DMS153 treated with DMSO at 0.1 percent for 48 hours (cell line): ENCODE results near the gene CYP2A6.
"Not testable (repeated sequence)": the region's sequence is repeated elsewhere in the genome, so short reads cannot be mapped to it uniquely, and the experiment has no call there.

Experiments used
- DNase-seq: peaks from one replicate; lab custom pipeline; 2025; ENCODE audit not compliant: unreplicated experiment; lab: John Stamatoyannopoulos, UW

The CYP2A6 gene

GRCh38 chr19:40852467-40853152 lies 2.4 kb upstream of the CYP2A6 start:
- not testable (repeated sequence) for DNase-seq

DNA sequence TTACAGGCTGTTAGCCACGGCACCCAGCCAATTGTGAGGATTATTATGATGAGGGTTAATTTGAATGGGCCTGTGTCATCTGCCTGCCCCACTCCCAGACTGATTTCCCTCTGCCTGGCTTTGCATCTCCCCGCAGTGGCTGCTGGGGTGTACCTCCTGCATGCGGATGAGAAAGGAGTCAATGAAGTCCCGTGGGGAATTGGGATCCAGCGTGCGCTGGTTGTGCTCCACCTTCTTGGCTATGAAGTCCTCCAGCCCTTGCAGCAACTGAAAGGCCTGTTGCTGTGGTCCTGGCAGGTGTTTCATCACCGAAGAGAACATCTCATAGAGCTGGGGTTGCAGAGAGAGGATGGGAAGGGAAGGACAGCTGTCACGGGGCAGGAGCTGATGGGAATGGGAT lies 3.5 kb downstream of the CYP2A6 start:
- DNase-seq, result not testable (repeated sequence)

GRCh38 chr19:40843653-40844052 lies 6.6 kb downstream of the CYP2A6 start:
- not testable (repeated sequence) for DNase-seq

DNA sequence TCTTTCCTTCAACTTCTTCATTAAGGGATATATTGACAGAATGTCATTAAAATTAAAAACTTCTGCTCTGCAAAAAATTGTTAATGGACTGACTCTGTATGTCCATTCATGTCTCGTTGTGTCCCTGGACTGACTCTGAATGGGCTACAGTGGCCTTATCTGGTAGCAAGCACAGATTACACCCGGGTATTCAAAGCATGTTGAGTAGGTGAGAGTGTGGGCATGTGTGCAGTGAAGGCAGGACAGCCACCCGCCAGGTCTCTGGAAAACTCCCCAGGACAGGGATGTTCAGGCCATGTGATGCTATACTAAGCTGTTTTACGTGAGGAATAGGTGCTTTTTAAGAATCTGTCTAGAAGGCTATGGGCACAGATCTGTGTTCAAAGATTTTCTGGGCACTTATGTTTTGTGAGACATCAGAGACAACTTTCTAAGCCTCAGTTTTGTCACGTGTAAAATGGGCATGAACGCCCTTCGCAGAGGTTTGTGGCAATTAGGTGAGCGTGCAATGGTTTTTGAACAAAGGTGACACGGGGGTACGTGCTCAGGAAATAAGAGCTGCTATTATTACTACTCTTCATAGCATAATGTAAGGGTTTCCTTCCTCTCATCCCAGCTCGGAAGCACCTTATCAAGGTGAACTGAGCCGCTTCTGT lies 7.1 kb downstream of the CYP2A6 start:
- not testable (repeated sequence) for DNase-seq

GRCh38 chr19:40842012-40842411 lies 8.2 kb downstream of the CYP2A6 start:
- not testable (repeated sequence) for DNase-seq

DNA sequence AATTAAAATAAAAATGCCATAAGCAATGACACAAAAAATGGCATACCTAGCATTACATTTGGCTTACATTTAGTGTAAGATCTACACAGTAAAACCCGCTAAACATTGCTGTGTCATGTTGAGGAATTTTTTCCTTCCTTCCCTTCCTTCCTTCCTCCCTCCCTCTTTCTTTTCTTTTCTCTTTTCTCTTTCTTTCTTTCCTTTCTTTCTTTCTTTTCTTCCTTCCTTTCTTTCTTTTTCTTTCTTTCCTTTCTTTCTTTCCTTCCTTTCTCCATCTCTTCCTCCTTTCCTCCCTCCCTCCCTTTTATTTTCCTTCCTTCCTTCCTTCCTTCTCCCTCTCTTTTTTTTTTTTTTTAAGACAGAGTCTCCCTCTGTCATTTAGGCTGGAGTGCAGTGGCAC lies 11.8 kb downstream of the CYP2A6 start:
- DNase-seq, result not testable (repeated sequence)

- DNase-seq, result no peak
Observed at GRCh38 chr19:40836754-40837429, 13.4 kb downstream of the CYP2A6 start.

- not testable (repeated sequence) for DNase-seq
Observed at GRCh38 chr19:40833728-40834533, 16.3 kb downstream of the CYP2A6 start.

DNA sequence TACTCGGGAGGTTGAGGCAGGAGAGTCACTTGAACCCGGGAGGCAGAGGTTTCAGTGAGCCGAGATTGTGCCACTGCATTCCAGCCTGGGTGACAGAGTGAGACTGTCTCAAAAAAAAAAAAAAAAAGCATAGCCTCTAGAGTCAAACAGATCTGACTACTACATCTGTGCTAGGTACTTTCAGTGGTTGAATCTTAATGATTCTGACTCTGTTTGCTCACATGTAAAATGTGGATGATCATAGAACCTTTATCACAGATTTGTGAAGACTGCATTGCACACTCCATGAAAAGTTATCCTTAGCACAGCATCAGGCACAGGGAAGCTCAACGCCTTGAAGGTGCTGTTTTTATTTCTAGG lies 17.8 kb downstream of the CYP2A6 start:
- not testable (repeated sequence) for DNase-seq

GRCh38 chr19:40831502-40832430 lies 18.5 kb downstream of the CYP2A6 start:
- DNase-seq, result no peak

DNA sequence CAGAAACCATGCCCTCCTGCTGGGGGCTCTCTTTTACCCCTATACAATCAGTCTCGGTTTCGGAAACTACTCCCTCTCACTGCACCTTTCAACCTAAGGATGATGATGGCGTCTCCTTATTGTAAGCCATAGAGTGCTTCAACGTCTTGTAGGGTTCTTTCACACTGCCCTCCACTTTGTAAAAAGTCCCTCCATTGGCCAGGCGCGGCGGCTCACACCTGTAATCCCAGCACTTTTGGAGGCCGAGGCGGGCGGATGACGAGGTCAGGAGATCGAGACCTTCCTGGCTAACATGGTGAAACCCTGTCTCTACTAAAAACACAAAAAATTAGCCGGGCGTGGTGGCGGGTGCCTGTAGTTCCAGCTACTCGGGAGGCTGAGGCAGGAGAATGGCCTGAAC lies 19.5 kb downstream of the CYP2A6 start:
- DNase-seq, result not testable (repeated sequence)

- no peak for DNase-seq
Observed at GRCh38 chr19:40829205-40829604, 21.0 kb downstream of the CYP2A6 start.

- no peak for DNase-seq
Observed at GRCh38 chr19:40827386-40828247, 22.6 kb downstream of the CYP2A6 start.

DNA sequence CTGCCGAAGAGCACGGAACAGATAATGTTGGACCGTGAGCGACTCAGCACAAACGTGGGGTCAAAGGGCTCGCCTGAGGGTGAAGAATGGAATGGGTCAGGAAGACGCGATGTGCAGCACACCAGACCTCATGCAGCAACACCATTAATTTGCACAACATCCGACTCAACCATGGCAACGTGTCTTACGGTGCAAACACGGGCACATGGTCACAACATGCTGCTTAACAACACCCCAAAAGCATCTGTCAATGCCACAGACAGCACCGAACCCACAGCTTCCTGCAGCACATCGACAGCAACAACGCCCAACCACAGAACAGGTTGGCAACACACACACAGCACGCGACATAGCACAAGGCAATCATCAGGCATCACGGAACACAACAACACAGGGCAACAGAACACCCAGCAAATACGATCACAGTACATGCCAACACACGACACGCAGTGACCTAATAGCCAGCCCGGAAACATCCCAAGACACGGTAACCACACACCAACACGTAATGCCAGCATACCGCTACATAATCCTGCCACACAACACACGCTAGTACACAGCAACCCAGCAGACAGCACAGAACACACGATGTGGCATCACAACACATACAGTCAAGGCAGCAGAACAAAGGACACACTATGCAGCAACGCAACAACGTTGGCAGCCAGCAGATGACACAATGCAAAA lies 23.4 kb downstream of the CYP2A6 start:
- not testable (repeated sequence) for DNase-seq

GRCh38 chr19:40826312-40826698 lies 23.9 kb downstream of the CYP2A6 start:
- not testable (repeated sequence) for DNase-seq

DNA sequence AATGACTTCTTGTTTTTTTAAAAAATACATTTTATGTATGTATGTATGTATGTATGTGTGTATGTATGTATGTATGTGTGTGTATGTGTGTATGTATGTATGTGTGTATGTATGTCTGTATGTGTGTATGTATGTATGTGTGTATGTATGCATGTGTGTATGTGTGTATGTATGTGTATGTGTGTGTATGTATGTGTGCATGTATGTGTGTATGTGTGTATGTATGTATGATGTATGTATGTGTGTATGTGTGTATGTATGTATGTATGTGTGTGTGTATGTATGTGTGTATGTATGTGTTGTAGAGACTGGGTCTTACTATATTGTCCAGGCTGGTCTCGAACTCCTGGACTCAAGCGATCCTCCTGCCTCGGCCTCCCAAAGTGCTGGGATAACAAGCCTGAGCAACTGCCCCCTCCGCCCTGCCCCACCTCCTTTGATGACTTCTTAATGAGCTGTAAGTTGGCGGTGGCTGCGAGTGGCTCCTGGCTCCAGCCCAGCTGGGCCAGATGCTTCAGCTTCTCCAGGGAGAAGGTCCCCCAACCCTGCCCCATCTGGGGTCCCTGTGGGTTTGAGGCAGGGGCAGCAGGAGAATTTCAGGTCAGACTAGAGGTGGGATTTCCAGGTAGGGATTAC lies 24.7 kb downstream of the CYP2A6 start:
- not testable (repeated sequence) for DNase-seq

- DNase-seq, result not testable (repeated sequence)
Observed at GRCh38 chr19:40824916-40825315, 25.3 kb downstream of the CYP2A6 start.
